ENCODE measurements around the gene TPX2.

DNA sequence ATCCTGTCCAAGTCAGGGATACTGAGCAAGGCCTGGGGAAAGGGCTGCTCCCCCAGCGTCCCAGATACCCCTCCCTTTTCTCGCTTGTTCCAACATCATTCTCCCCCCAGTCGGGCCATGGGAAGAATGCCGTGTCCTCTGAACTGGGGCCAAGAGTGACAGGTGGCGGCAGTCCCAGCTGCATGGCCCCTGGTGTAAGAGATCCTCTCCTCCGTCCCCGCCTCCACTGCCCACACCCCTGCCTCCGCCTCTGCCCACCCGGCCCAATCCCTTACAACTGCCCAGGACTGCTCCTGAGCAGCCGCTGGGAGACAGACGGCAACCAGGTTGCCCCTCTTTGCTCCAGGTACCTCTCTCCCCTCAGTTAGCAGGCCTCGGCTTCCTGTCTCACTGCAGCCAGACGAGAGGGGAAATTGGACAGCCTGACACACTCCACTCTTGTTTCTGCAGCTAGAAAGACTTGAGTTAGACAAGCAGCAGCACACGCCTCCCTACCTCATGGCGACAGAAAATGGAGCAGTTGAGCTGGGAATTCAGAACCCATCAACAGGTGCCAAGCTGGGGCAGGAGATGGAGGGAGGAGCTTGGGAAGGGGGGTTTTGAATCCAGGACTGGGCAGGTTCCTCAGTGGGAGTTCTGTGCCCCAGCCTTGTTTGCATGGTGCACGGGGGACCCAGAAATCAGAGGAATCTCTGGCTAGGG is 80.1 kb downstream of the TPX2 start, which contains the start of gene MYLK2:
- TF ChIP-seq, protein P1, sequence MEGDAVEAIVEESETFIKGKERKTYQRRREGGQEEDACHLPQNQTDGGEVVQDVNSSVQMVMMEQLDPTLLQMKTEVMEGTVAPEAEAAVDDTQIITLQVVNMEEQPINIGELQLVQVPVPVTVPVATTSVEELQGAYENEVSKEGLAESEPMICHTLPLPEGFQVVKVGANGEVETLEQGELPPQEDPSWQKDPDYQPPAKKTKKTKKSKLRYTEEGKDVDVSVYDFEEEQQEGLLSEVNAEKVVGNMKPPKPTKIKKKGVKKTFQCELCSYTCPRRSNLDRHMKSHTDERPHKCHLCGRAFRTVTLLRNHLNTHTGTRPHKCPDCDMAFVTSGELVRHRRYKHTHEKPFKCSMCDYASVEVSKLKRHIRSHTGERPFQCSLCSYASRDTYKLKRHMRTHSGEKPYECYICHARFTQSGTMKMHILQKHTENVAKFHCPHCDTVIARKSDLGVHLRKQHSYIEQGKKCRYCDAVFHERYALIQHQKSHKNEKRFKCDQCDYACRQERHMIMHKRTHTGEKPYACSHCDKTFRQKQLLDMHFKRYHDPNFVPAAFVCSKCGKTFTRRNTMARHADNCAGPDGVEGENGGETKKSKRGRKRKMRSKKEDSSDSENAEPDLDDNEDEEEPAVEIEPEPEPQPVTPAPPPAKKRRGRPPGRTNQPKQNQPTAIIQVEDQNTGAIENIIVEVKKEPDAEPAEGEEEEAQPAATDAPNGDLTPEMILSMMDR (IDR thresholded peaks at IDR 0.05), result no peak
- TF ChIP-seq POLR2A (IDR thresholded peaks at IDR 0.05), result no peak
- TF ChIP-seq POLR2AphosphoS5 (IDR thresholded peaks at IDR 0.05), result no peak
